ENCODE measurements around the gene POLR3A.

POLR3A gene

GRCh38 chr10:77926566-77927401, 102.5 kb downstream of the POLR3A start, which contains the start of gene DLG5:
TSS of gene DLG5 (minus strand) at chr10:77926755. CDS start at chr10:77926520, 235 bp downstream.
- peaks cover 6% of the 10 kb centered on the region; the same call in 1 of the 2 replicates for H3K4me1 ChIP-seq (ENCODE audit: low read length)
- H3K4me3 ChIP-seq (ENCODE audit: low read length): peak within 1 kb of the TSS; percentile 79
- peak within 1 kb of the TSS; percentile 62 for H3K4me2 ChIP-seq (ENCODE audit: low read length)
- TF ChIP-seq EZH2phosphoT487 (IDR thresholded peaks at IDR 0.05; ENCODE audit: low read depth) (no peak), CTCF (IDR thresholded peaks at IDR 0.05; ENCODE audit: low read depth, low read length) (no peak)
- H3K79me2 ChIP-seq (ENCODE audit: low read length): no peaks in the 10 kb centered on the region
- H3K27ac ChIP-seq (ENCODE audit: low read length): no peak within 1 kb of the TSS
- no peaks in the 10 kb centered on the region for H3K36me3 ChIP-seq (replicated peaks; ENCODE audit: low read depth, low read length)
- no peak within 1 kb of the TSS for H2AFZ ChIP-seq (ENCODE audit: low read depth, low read length)
- H3K9ac ChIP-seq (ENCODE audit: low read length): peak within 1 kb of the TSS; percentile 48; the same call in 1 of the 2 replicates
- H3K27me3 ChIP-seq (ENCODE audit: low read depth, low read length): peaks cover 16% of the 10 kb centered on the region
- no peaks in the 10 kb centered on the region for H3K9me3 ChIP-seq (ENCODE audit: insufficient read depth, low read length)
- no peaks in the 10 kb centered on the region for H4K20me1 ChIP-seq (ENCODE audit: insufficient read depth, low read length)

- Histone ChIP-seq H3K4me1 (ENCODE audit: low read length) (peaks cover 6% of the 10 kb centered on the region; the same call in 1 of the 2 replicates), H3K27ac (ENCODE audit: low read length) (no peak overlapping the region), H4K20me1 (ENCODE audit: insufficient read depth, low read length) (no peaks in the 10 kb centered on the region), H2AFZ (ENCODE audit: low read depth, low read length) (no peak overlapping the region), H3K79me2 (ENCODE audit: low read length) (no peaks in the 10 kb centered on the region), H3K36me3 (replicated peaks; ENCODE audit: low read depth, low read length) (no peaks in the 10 kb centered on the region), H3K9me3 (ENCODE audit: insufficient read depth, low read length) (no peaks in the 10 kb centered on the region), H3K27me3 (ENCODE audit: low read depth, low read length) (peaks cover 16% of the 10 kb centered on the region), H3K4me2 (ENCODE audit: low read length) (peak overlapping the region; percentile 62), H3K4me3 (ENCODE audit: low read length) (peak overlapping the region; percentile 79), H3K9ac (ENCODE audit: low read length) (peak overlapping the region; percentile 48; the same call in 1 of the 2 replicates)
- TF ChIP-seq EZH2phosphoT487 (IDR thresholded peaks at IDR 0.05; ENCODE audit: low read depth) (no peak), CTCF (IDR thresholded peaks at IDR 0.05; ENCODE audit: low read depth, low read length) (no peak)
Observed at GRCh38 chr10:77925795-77926565, 103.3 kb downstream of the POLR3A start.

- H3K27ac ChIP-seq (ENCODE audit: low read length): no peak overlapping the region
Observed at GRCh38 chr10:77925410-77925794, 103.9 kb downstream of the POLR3A start.

More at GRCh38 chr10:77925410-77925794, 103.9 kb downstream of the POLR3A start:
- Histone ChIP-seq H3K36me3 (replicated peaks; ENCODE audit: low read depth, low read length) (no peaks in the 10 kb centered on the region), H3K4me1 (ENCODE audit: low read length) (peaks cover 6% of the 10 kb centered on the region; the same call in 1 of the 2 replicates), H3K4me3 (ENCODE audit: low read length) (peak overlapping the region; percentile 79), H3K9me3 (ENCODE audit: insufficient read depth, low read length) (no peaks in the 10 kb centered on the region), H3K27me3 (ENCODE audit: low read depth, low read length) (peaks cover 16% of the 10 kb centered on the region), H4K20me1 (ENCODE audit: insufficient read depth, low read length) (no peaks in the 10 kb centered on the region), H3K4me2 (ENCODE audit: low read length) (peak overlapping the region; percentile 62), H2AFZ (ENCODE audit: low read depth, low read length) (no peak overlapping the region), H3K79me2 (ENCODE audit: low read length) (no peaks in the 10 kb centered on the region), H3K9ac (ENCODE audit: low read length) (no peak overlapping the region)
- no peak for TF ChIP-seq EZH2phosphoT487 (IDR thresholded peaks at IDR 0.05; ENCODE audit: low read depth)
- no peak for TF ChIP-seq CTCF (IDR thresholded peaks at IDR 0.05; ENCODE audit: low read depth, low read length)

Data from OCI-LY3 (cell line).